ENCODE data around the gene SART3.

DNA sequence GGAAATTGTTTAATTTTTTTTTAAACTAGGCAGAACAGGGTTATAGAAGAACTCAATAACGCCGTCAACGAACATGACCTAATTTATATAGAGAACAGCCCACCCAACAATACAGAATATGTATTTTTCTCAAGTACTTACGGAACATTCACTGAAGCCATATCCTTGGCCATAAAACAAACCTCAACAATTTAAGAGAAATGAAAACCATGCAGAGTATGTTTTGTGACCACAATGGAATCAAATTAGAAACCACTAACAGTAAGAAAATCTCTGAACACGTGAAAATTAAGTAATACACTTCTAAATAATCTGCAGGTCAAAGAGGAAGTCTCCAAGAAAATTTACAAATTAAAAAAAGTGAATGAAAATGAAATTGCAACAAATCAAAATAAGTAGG lies 9.4 kb downstream of the SART3 start:
- TF ChIP-seq, protein P1, sequence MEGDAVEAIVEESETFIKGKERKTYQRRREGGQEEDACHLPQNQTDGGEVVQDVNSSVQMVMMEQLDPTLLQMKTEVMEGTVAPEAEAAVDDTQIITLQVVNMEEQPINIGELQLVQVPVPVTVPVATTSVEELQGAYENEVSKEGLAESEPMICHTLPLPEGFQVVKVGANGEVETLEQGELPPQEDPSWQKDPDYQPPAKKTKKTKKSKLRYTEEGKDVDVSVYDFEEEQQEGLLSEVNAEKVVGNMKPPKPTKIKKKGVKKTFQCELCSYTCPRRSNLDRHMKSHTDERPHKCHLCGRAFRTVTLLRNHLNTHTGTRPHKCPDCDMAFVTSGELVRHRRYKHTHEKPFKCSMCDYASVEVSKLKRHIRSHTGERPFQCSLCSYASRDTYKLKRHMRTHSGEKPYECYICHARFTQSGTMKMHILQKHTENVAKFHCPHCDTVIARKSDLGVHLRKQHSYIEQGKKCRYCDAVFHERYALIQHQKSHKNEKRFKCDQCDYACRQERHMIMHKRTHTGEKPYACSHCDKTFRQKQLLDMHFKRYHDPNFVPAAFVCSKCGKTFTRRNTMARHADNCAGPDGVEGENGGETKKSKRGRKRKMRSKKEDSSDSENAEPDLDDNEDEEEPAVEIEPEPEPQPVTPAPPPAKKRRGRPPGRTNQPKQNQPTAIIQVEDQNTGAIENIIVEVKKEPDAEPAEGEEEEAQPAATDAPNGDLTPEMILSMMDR (IDR thresholded peaks at IDR 0.05), result no peak
- TF ChIP-seq POLR2A (IDR thresholded peaks at IDR 0.05), result no peak

Data from gastroesophageal sphincter (tissue), 3 donors.